ENCODE measurements around the gene ZC3H12A. TPM values are rescaled to one million over a fixed set of nuclear protein-coding genes. Genes with fewer than 3 reads are reported as not detected.

Gene ZC3H12A
- total RNA-seq, 4 donors from 2014 or later: 7.3 to 14.4 (median 10.6) TPM

DNA sequence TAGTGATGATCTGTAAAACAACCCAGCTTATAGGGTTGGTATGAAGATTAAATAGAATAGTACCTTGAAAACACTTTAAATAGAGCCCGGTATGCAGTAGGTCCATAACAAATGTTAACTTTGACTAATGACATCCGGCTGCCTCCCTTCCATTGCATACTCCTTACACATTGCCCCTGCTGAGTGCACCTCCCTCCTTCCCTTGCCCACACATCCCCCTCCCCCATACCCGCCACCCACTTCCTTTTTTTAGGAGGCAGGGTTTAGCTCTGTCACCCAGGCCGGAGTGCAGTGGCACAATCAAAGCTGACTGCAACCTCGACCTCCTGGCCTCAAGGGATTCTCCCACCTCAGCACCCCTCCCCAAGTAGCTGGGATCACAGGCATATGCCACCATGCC lies 24.4 kb upstream of the ZC3H12A start:
- TF ChIP-seq EP300 (IDR thresholded peaks at IDR 0.05) (no peak), POLR2AphosphoS5 (IDR thresholded peaks at IDR 0.05) (no peak), POLR2A (IDR thresholded peaks at IDR 0.05) (no peak)
- TF ChIP-seq, protein P1, sequence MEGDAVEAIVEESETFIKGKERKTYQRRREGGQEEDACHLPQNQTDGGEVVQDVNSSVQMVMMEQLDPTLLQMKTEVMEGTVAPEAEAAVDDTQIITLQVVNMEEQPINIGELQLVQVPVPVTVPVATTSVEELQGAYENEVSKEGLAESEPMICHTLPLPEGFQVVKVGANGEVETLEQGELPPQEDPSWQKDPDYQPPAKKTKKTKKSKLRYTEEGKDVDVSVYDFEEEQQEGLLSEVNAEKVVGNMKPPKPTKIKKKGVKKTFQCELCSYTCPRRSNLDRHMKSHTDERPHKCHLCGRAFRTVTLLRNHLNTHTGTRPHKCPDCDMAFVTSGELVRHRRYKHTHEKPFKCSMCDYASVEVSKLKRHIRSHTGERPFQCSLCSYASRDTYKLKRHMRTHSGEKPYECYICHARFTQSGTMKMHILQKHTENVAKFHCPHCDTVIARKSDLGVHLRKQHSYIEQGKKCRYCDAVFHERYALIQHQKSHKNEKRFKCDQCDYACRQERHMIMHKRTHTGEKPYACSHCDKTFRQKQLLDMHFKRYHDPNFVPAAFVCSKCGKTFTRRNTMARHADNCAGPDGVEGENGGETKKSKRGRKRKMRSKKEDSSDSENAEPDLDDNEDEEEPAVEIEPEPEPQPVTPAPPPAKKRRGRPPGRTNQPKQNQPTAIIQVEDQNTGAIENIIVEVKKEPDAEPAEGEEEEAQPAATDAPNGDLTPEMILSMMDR (IDR thresholded peaks at IDR 0.05): no peak
- Histone ChIP-seq H3K27ac (no peak overlapping the region), H3K27me3 (peaks cover 58% of the 10 kb centered on the region), H3K9me3 (no peaks in the 10 kb centered on the region), H3K36me3 (no peaks in the 10 kb centered on the region), H3K4me1 (peaks cover 0 to 5% (median 1%) of the 10 kb centered on the region in 3 donors), H3K4me3 (no peak overlapping the region)
- no peak for ATAC-seq
- WGBS, 2 donors (ENCODE audit: low coverage in 1 of 2): 17% methylated on average over 3 to 5 of the region's 5 CpGs

DNA sequence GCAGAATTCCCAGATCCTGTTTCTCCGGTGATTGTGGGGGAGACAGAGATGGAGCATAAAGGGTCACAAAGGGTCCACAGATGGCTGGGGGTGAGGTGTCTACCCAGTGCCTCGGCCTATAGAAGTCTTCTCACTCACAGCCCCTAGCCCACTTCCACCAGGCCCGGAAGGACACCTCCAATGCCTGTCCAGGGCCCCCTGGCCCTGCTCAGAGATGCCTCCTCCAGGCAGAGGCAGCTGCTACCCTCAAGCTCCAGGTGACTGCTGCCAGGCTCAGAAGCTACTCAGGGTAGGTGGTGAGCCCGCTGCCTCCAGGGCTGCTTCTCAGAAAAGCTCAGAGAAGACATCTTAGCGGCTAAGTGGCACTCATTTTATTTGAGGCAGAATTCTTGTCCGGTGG lies 22.0 kb upstream of the ZC3H12A start:
- TF ChIP-seq, protein P1 (IDR thresholded peaks at IDR 0.05): no peak
- TF ChIP-seq POLR2AphosphoS5 (IDR thresholded peaks at IDR 0.05) (no peak), EP300 (IDR thresholded peaks at IDR 0.05) (no peak), POLR2A (IDR thresholded peaks at IDR 0.05) (no peak)
- Histone ChIP-seq H3K4me3 (no peak overlapping the region), H3K9me3 (no peaks in the 10 kb centered on the region), H3K36me3 (no peaks in the 10 kb centered on the region), H3K27ac (no peak overlapping the region), H3K27me3 (peaks cover 41% of the 10 kb centered on the region), H3K4me1 (peaks cover 0 to 9% (median 5%) of the 10 kb centered on the region in 3 donors)
- WGBS, 2 donors (ENCODE audit: low coverage in 1 of 2): 83% methylated on average over 1 of the region's 6 CpGs; no CpG with 5 or more reads in 1 of the 2 donors
- ATAC-seq: no peak

DNA sequence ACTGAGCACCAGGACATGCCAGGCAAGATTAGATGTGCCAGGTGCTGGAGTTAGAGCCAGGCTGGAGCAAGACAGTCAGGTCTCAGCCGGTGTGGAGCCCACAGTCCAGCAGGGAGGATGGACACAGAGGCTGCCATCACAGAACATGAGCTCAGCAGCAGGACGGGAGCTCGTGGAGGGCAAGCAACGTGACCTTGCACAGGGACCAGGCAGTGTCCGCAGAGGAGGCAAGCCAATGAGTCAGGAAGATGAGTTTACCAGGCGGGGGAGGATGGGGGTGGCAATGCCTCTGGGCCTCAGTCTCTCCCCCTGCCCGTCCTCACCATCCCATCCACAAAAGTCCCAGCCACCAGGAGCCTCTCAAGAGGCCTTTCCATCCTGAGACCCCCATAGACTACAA lies 20.7 kb upstream of the ZC3H12A start:
- 76% methylated on average over 4 of the region's 7 CpGs; no CpG with 5 or more reads in 1 of the 2 donors for WGBS, 2 donors (ENCODE audit: low coverage in 1 of 2)
- Histone ChIP-seq H3K9me3 (no peaks in the 10 kb centered on the region), H3K27me3 (peaks cover 29% of the 10 kb centered on the region), H3K4me1 (peaks cover 0 to 9% (median 5%) of the 10 kb centered on the region in 3 donors), H3K36me3 (no peaks in the 10 kb centered on the region), H3K4me3 (no peak overlapping the region), H3K27ac (no peak overlapping the region)
- no peak for TF ChIP-seq POLR2AphosphoS5 (IDR thresholded peaks at IDR 0.05)
- TF ChIP-seq EP300 (IDR thresholded peaks at IDR 0.05): no peak
- no peak for TF ChIP-seq POLR2A (IDR thresholded peaks at IDR 0.05)
- TF ChIP-seq, protein P1 (IDR thresholded peaks at IDR 0.05): no peak
- no peak for ATAC-seq

DNA sequence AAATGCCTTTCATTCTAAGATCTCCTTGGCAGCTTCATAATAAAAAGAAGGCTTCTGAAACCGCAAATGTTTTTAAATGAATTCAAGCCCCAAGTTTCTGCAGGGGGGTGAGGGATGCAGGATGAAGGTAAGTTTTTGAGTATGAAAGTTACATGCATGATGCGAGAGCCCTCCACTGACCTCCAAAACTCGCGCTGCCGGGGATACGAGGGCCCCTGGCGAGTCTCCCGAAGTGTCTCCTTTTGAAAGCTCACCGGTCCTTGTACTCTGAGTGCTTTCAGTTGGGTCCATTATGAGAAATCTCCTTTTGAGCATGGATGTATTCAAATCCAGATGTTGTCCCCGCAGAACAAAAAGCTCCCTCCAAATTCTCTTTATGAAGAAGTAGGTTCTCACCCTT lies 18.9 kb upstream of the ZC3H12A start:
- Histone ChIP-seq H3K27me3 (peaks cover 11% of the 10 kb centered on the region), H3K4me1 (peaks cover 0 to 9% (median 5%) of the 10 kb centered on the region in 3 donors), H3K9me3 (no peaks in the 10 kb centered on the region), H3K4me3 (no peak overlapping the region), H3K36me3 (no peaks in the 10 kb centered on the region), H3K27ac (peak overlapping the region in 3 of 4 donors; percentile 57 to 72 (median 60))
- 82 to 83% methylated on average over 10 of the region's 10 CpGs for WGBS, 2 donors (ENCODE audit: low coverage in 1 of 2)
- TF ChIP-seq POLR2A (IDR thresholded peaks at IDR 0.05): no peak
- TF ChIP-seq POLR2AphosphoS5 (IDR thresholded peaks at IDR 0.05): no peak
- TF ChIP-seq, protein P1 (IDR thresholded peaks at IDR 0.05): no peak
- TF ChIP-seq EP300 (IDR thresholded peaks at IDR 0.05): no peak
- ATAC-seq: no peak

DNA sequence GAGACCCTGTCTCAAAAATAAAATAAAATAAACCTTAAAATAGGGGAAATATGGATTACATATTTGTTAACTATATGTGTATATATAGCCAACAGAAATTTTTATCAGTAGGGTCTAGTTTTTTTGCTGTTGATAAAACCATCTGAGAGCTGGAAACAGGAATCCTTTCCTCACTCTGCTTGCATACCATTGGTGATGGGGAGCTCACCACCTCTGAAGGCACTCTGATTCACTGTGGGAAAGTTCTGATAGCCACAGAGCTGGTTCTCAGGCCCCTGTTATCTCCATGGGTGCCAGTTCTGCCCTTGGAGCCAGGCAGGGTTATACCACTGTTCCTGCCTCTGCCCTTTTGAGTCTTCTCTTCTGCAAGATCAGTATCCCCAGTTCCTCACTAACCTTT lies 17.8 kb upstream of the ZC3H12A start:
- Histone ChIP-seq H3K9me3 (no peaks in the 10 kb centered on the region), H3K4me3 (no peak overlapping the region), H3K36me3 (no peaks in the 10 kb centered on the region), H3K4me1 (peaks cover 0 to 9% (median 5%) of the 10 kb centered on the region in 3 donors), H3K27me3 (peaks cover 4% of the 10 kb centered on the region), H3K27ac (no peak overlapping the region)
- no peak for ATAC-seq
- no peak for TF ChIP-seq POLR2AphosphoS5 (IDR thresholded peaks at IDR 0.05)
- TF ChIP-seq EP300 (IDR thresholded peaks at IDR 0.05): no peak
- TF ChIP-seq, protein P1 (IDR thresholded peaks at IDR 0.05): no peak
- TF ChIP-seq POLR2A (IDR thresholded peaks at IDR 0.05): no peak

Data from gastroesophageal sphincter (tissue), 4 donors.